ENCODE results near the gene CCDC146.

- no peak for TF ChIP-seq EZH2 (IDR thresholded peaks at IDR 0.05; ENCODE audit: borderline replicate concordance, insufficient read depth, low read length, poor library complexity, severe bottlenecking)
- no peak for TF ChIP-seq CTCF (IDR thresholded peaks at IDR 0.05; ENCODE audit: poor library complexity, severe bottlenecking)
- TF ChIP-seq REST (IDR thresholded peaks at IDR 0.05; ENCODE audit: borderline replicate concordance): no peak
Measured at GRCh38 chr7:77246026-77246640, 123.7 kb downstream of the CCDC146 start.

Measured in neural cell (in vitro differentiated cells).